Measurements from ENCODE around the gene MALT1.

Gene MALT1

DNA sequence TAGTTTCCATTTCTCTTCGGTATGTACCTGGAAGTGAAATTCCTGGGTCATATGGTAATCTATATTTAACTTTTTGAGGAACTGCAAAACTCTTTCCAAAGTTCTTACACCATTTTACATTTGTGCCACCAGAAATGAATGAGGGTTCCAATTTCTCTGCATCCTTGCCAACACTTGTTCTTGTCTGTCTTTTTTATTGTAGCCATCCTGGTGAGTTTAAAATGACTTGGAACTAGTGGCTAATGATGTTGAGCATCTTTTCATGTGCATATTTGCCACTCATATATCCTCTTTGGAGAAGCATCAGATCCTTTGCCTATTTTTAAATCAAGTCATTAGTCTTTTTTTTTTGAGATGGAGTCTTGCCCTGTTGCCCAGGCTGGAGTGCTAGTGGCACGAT is 59.4 kb downstream of the MALT1 start:
- no peak overlapping the region for H3K27ac ChIP-seq
- TF ChIP-seq, protein P1, sequence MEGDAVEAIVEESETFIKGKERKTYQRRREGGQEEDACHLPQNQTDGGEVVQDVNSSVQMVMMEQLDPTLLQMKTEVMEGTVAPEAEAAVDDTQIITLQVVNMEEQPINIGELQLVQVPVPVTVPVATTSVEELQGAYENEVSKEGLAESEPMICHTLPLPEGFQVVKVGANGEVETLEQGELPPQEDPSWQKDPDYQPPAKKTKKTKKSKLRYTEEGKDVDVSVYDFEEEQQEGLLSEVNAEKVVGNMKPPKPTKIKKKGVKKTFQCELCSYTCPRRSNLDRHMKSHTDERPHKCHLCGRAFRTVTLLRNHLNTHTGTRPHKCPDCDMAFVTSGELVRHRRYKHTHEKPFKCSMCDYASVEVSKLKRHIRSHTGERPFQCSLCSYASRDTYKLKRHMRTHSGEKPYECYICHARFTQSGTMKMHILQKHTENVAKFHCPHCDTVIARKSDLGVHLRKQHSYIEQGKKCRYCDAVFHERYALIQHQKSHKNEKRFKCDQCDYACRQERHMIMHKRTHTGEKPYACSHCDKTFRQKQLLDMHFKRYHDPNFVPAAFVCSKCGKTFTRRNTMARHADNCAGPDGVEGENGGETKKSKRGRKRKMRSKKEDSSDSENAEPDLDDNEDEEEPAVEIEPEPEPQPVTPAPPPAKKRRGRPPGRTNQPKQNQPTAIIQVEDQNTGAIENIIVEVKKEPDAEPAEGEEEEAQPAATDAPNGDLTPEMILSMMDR (IDR thresholded peaks at IDR 0.05), result no peak
- no peak overlapping the region for H3K4me3 ChIP-seq
- DNase-seq (ENCODE audit: low spot score), result no peak

DNA sequence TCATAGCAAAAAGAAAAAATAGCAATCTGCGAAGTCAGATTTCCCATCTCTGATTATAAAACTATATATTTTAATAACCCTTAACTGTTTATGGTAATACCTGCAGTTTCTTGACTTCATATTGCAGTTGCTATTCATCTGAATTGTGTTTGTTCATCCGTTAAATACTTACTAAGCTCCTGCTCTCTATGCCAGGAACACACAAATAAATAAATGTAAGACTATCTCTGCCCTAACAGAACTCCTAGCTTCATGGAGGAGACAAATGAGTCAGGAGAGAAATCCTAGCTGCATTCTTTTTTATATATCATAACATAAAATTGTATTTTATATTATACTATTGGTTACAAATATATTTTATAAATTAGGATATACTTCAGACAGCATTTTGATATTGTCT is 61.2 kb downstream of the MALT1 start:
- TF ChIP-seq, protein P1 (IDR thresholded peaks at IDR 0.05), result no peak
- Histone ChIP-seq H3K4me3 (no peak overlapping the region), H3K27ac (no peak overlapping the region)
- no peak for DNase-seq (ENCODE audit: low spot score)

- Histone ChIP-seq H3K4me3 (no peak overlapping the region), H3K27ac (no peak overlapping the region)
- DNase-seq (ENCODE audit: low spot score), result no peak
- TF ChIP-seq, protein P1 (IDR thresholded peaks at IDR 0.05), result no peak
Observed at GRCh38 chr18:58733866-58734265, 62.6 kb downstream of the MALT1 start.

- Histone ChIP-seq H3K27ac (no peak overlapping the region), H3K4me3 (no peak overlapping the region)
- DNase-seq (ENCODE audit: low spot score), result no peak
- TF ChIP-seq, protein P1 (IDR thresholded peaks at IDR 0.05), result no peak
Observed at GRCh38 chr18:58738322-58738721, 67.1 kb downstream of the MALT1 start.

DNA sequence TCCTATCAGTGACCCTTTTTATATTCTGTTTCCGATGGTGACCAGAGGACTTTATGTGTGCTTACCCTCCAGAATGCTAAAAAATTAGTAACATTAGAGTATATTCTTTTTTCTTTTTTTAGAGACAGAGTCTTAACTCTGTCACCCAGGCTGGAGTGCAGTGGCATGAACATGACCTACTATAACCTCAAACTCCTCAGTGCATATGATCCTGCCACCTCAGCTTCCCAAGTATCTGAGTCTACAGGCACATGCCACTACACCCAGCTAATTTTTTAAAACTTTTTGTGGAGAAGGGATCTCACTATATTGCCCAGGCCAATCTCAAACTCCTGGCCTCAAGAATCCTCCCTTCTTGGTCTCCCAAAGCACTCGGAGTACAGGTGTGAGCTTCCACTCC is 74.6 kb downstream of the MALT1 start:
- Histone ChIP-seq H3K27ac (no peak overlapping the region), H3K4me3 (no peak overlapping the region)
- DNase-seq (ENCODE audit: low spot score), result no peak
- TF ChIP-seq, protein P1 (IDR thresholded peaks at IDR 0.05), result no peak

GRCh38 chr18:58748899-58749595 is 77.8 kb downstream of the MALT1 start:
- TF ChIP-seq, protein P1 (IDR thresholded peaks at IDR 0.05), result no peak
- Histone ChIP-seq H3K27ac (no peak overlapping the region), H3K4me3 (no peak overlapping the region)
- no peak for DNase-seq (ENCODE audit: low spot score)

GRCh38 chr18:58753976-58754375 is 82.7 kb downstream of the MALT1 start:
- TF ChIP-seq, protein P1 (IDR thresholded peaks at IDR 0.05), result no peak
- H3K27ac ChIP-seq, result no peak overlapping the region

More at GRCh38 chr18:58753976-58754375, 82.7 kb downstream of the MALT1 start:
- H3K4me3 ChIP-seq, result no peak overlapping the region
- DNase-seq (ENCODE audit: low spot score), result no peak

Data from coronary artery (tissue), 2 donors.